K562 (cell line): ENCODE measurements around the gene EPHB1. TPM values are rescaled to one million over a fixed set of nuclear protein-coding genes. Genes with fewer than 3 reads are reported as not detected.

Source experiments
- ATAC-seq: fragments of 200-7000 bp; cut with Tn5 transposase; 3 replicates; pipeline ENCODE4 v1.9.1; 2020; ENCODE audit warnings: moderate library complexity
- BruUV-seq: library from RNA; stranded (reverse); fragments of 400-500 nt; replicated peaks from 2 replicates; lab custom pipeline; 2021; lab: Mats Ljungman, UMichigan
- CTCF ChIA-PET: fragments of 300-600 bp; formaldehyde crosslinking; extraction: SDS; loops from one replicate; lab custom pipeline; 2021; ENCODE audit warnings: low intra/inter-chr PET ratio; lab: Yijun Ruan, JAX
- POLR2A ChIA-PET: fragments of 300-600, 350-650 bp; sonication (Branson Sonifier 250); formaldehyde crosslinking; extraction: SDS; loops from one replicate; lab custom pipeline; 2021; ENCODE audit warnings: antibody characterized with exemption, inconsistent platforms; lab: Yijun Ruan, JAX
- DNase-seq, 4 experiments: peaks; one replicate each; pipeline versions ENCODE4 v3.0.0 to v3.0.0-alpha.2; 2011 to 2018; ENCODE audit warnings: low spot score in 3 of 4, mixed read lengths in 3 of 4; ENCODE audit errors: extremely low read depth in 1 of 4
- FAIRE-seq: peaks from 2 replicates; lab custom pipeline; 2011; peaks lifted over from hg19 to GRCh38; lab: Jason Lieb, UNC
- H2AFZ ChIP-seq: 2 replicates; pipeline ENCODE4 v1.6.0; 2011; ENCODE audit warnings: low read depth, low read length, control low read depth, inconsistent platforms
- H3K27ac ChIP-seq: fragments of 200-600 bp; 3 replicates; pipeline ENCODE4 v1.8.0; 2011; ENCODE audit warnings: low read depth, mild to moderate bottlenecking, control low read depth, inconsistent platforms, low read length, moderate library complexity, mixed read lengths; ENCODE audit errors: extremely low read depth
- H3K27me3 ChIP-seq, 2 experiments: fragments of 300-600 bp in 1 of 2; 2 replicates in 1 of 2; 3 replicates in 1 of 2; pipeline versions ENCODE4 v1.6.0 to v1.8.0; 2011; ENCODE audit warnings: inconsistent platforms in 2 of 2, low read length in 2 of 2, mild to moderate bottlenecking in 1 of 2, mixed read lengths in 1 of 2, moderate library complexity in 1 of 2; ENCODE audit not compliant: control insufficient read depth in 2 of 2, insufficient read depth in 2 of 2
- H3K36me3 ChIP-seq: fragments of 300-600 bp; 3 replicates; pipeline ENCODE4 v1.8.0; 2011; ENCODE audit warnings: mild to moderate bottlenecking, low read length, inconsistent platforms; ENCODE audit not compliant: control insufficient read depth, insufficient read depth
- H3K4me1 ChIP-seq, 2 experiments: fragments of 200-600 bp in 1 of 2; replicated peaks in 1 of 2; 2 replicates in 1 of 2; 3 replicates in 1 of 2; pipeline versions ENCODE4 v1.5.1 to v1.8.0; 2011; ENCODE audit warnings: inconsistent platforms in 2 of 2, low read length in 2 of 2, mild to moderate bottlenecking in 1 of 2, mixed read lengths in 1 of 2, moderate library complexity in 1 of 2; ENCODE audit not compliant: control insufficient read depth in 2 of 2, insufficient read depth in 2 of 2
- H3K4me2 ChIP-seq: 2 replicates; pipeline ENCODE4 v1.6.1; 2011; ENCODE audit warnings: low read length, control low read depth, inconsistent platforms, mixed read lengths; ENCODE audit not compliant: insufficient read depth
- H3K4me3 ChIP-seq: fragments of 200-600 bp; sonication (generic), shearing (Covaris generic); 2 replicates; pipeline ENCODE4 v1.5.1; 2016; ENCODE audit warnings: control low read depth, inconsistent platforms
- H3K79me2 ChIP-seq: fragments of 200-600 bp; 3 replicates; pipeline ENCODE4 v1.8.0; 2011; ENCODE audit warnings: low read length, inconsistent platforms; ENCODE audit not compliant: control insufficient read depth, insufficient read depth
- H3K9ac ChIP-seq, 2 experiments: 2 replicates each; pipeline versions ENCODE4 v1.6.0 to v1.6.1; 2011; ENCODE audit warnings: low read depth in 2 of 2, low read length in 2 of 2, control low read depth in 1 of 2, inconsistent platforms in 1 of 2, mild to moderate bottlenecking in 1 of 2, mixed read lengths in 1 of 2; ENCODE audit not compliant: insufficient read depth in 1 of 2
- H3K9me1 ChIP-seq: one replicate; pipeline ENCODE4 v1.6.0; 2011; ENCODE audit warnings: inconsistent platforms, mild to moderate bottlenecking, low read length, moderate library complexity; ENCODE audit not compliant: control insufficient read depth, insufficient read depth
- H3K9me3 ChIP-seq: replicated peaks from 2 replicates; pipeline ENCODE4 v1.5.1; 2011; ENCODE audit warnings: low read depth, low read length, inconsistent platforms; ENCODE audit not compliant: control insufficient read depth, insufficient read depth
- H4K20me1 ChIP-seq: replicated peaks from 2 replicates; pipeline ENCODE4 v1.6.1; 2011; ENCODE audit warnings: low read length, inconsistent platforms, mixed read lengths; ENCODE audit not compliant: control insufficient read depth, insufficient read depth
- BACH1 ChIP-seq: fragments of 200-800 bp; sonication (Bioruptor generic); IDR thresholded peaks from 2 replicates; pipeline ENCODE4 v1.6.1; 2016; ENCODE audit warnings: missing genetic modification characterization, missing compliant biosample characterization
- BCL6 ChIP-seq: fragments of 250-450 bp; sonication (Bioruptor Pico); IDR thresholded peaks from 2 replicates; pipeline ENCODE4 v1.4.0; 2020
- ETV6 ChIP-seq, 3 experiments: fragments of 150-350 bp in 1 of 3; sonication (generic) in 1 of 3; formaldehyde crosslinking in 1 of 3; IDR thresholded peaks; 2 replicates each; pipeline versions ENCODE4 v1.6.1 to v1.8.0; 2014 to 2022; ENCODE audit warnings: borderline replicate concordance in 2 of 3, low read depth in 2 of 3, antibody characterized with exemption in 1 of 3, low read length in 1 of 3, mild to moderate bottlenecking in 1 of 3, missing genetic modification reagents in 1 of 3
- ILF3 ChIP-seq: fragments of 450-650 bp; IDR thresholded peaks from 2 replicates; pipeline ENCODE4 v1.6.1; 2018; ENCODE audit warnings: antibody characterized with exemption, mild to moderate bottlenecking, moderate library complexity, borderline replicate concordance
- TAF1 ChIP-seq: IDR thresholded peaks from 2 replicates; pipeline ENCODE4 v1.6.1; 2011; ENCODE audit warnings: mild to moderate bottlenecking, low read length, moderate library complexity; ENCODE audit not compliant: insufficient read depth, control insufficient read depth, severe bottlenecking; ENCODE audit errors: extremely low read depth
- ZEB2 ChIP-seq: fragments of 450-650 bp; IDR thresholded peaks from 2 replicates; pipeline ENCODE4 v1.6.1; 2016
- ZNF212 ChIP-seq: fragments of 450-650 bp; formaldehyde crosslinking; IDR thresholded peaks from 2 replicates; pipeline ENCODE4 v1.4.0; 2020; ENCODE audit warnings: mild to moderate bottlenecking
- ZNF253 ChIP-seq: fragments of 250-450 bp; sonication (Bioruptor Pico); conservative IDR thresholded peaks from 2 replicates; pipeline ENCODE4 v1.6.1; 2021; ENCODE audit warnings: mild to moderate bottlenecking
- ZNF77 ChIP-seq: fragments of 250-450 bp; sonication (Bioruptor Pico); IDR thresholded peaks from 2 replicates; pipeline ENCODE4 v1.5.0; 2020
- WGBS: fragments of 100-300 bp; shearing (Covaris generic); methylation state at CpG from one replicate; pipeline ENCODE4 v1.1.6; 2016; ENCODE audit warnings: low coverage, mixed read lengths; ENCODE audit not compliant: insufficient coverage; ENCODE audit errors: missing lambda C conversion rate; 5-methylcytosine and 5-hydroxymethylcytosine counted together
- in situ Hi-C: fragments of 300-500 bp; cut with MboI; formaldehyde crosslinking; loops from 4 replicates; pipeline ENCODE4 v1.15.0; 2018; ENCODE audit warnings: inconsistent platforms, mixed read lengths
- intact Hi-C: fragments of 100-400 bp; cut with micrococcal nuclease; formaldehyde crosslinking; loops from 2 replicates; pipeline ENCODE4 v1.14.2; 2022
- polyA plus RNA-seq, 8 experiments: library from polyadenylated mRNA; depleted of rRNA in 4 of 8; stranded (reverse) in 5 of 8; unstranded in 3 of 8; fragments of >200 nt; fragmentation: Nextera tagmentation in 2 of 8; fragmentation: Illumina TruSeq in 1 of 8; extraction: Ambion mirVana in 2 of 8; extraction: Trizol in 1 of 8; gene quantifications; 2 replicates each; pipeline versions ENCODE4 v1.2.1 to v1.2.3, GENCODE V29; 2011 to 2014; ENCODE audit warnings: inconsistent platforms in 1 of 8, missing spikeins in 1 of 8
- total RNA-seq, 7 experiments: library from RNA; depleted of rRNA in 6 of 7; stranded (reverse); fragments of >200 nt in 6 of 7; fragmentation: Illumina TruSeq in 2 of 7; extraction: Trizol in 2 of 7; gene quantifications; 2 replicates each; pipeline versions ENCODE4 v1.2.1 to v1.2.3, GENCODE V29; 2011 to 2021; ENCODE audit warnings: low replicate concordance in 1 of 7
- TF ChIP-seq, protein P1 (sequence below): fragments of 150-350 bp; IDR thresholded peaks from 2 replicates; pipeline ENCODE4 v1.6.1; 2014; ENCODE audit warnings: low read depth, mild to moderate bottlenecking, low read length, borderline replicate concordance
- TF ChIP-seq, protein P2 (sequence below): fragments of 250-450 bp; sonication (Bioruptor Pico); IDR thresholded peaks from 2 replicates; pipeline ENCODE4 v1.5.0; 2020; ENCODE audit warnings: mild to moderate bottlenecking
- TF ChIP-seq, protein P3 (sequence below): sonication (generic); formaldehyde crosslinking; IDR thresholded peaks from 2 replicates; pipeline ENCODE4 v1.4.0; 2020; ENCODE audit warnings: mild to moderate bottlenecking, missing genetic modification reagents
- TF ChIP-seq, protein P4 (sequence below): sonication (generic); formaldehyde crosslinking; IDR thresholded peaks from 2 replicates; pipeline ENCODE4 v1.8.1; 2023; ENCODE audit warnings: mild to moderate bottlenecking, missing genetic modification reagents

EPHB1 gene
- total and polyA plus RNA-seq, 9 of the 15 experiments (the other 6 are each of a cell fraction or from before 2014, with no cell fraction given): 0.29 TPM; not detected in 8

DNA sequence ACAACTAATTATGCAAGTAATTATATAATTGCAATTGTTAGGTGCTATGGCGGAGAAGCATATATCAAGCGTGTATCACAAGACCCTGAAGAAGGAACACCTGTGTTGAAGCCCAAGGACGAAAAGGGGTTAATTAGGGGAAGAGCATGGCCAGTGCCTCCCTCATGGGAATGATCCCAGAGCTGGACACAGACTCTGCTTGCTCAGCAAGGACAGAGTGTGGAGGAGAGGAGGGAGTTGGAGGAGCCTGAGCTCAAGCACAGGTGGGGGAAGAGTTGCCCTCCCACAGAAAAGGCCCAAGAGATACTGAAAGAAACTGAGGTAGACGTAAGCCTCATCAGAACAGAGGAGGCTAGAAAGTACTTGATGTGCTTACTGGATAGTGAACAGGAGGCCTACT lies 423.7 kb downstream of the EPHB1 start (continued):
- TF ChIP-seq ETV6 (IDR thresholded peaks at IDR 0.05; ENCODE audit: borderline replicate concordance in 1 of 2, low read depth in 2 of 2, low read length in 1 of 2) (no peak), ETV6 (CRISPR knock-in tag; IDR thresholded peaks at IDR 0.05; ENCODE audit: borderline replicate concordance) (no peak), BCL6 (CRISPR knock-in tag) (no peak), ZNF77 (no peak)
- TF ChIP-seq, protein P1, sequence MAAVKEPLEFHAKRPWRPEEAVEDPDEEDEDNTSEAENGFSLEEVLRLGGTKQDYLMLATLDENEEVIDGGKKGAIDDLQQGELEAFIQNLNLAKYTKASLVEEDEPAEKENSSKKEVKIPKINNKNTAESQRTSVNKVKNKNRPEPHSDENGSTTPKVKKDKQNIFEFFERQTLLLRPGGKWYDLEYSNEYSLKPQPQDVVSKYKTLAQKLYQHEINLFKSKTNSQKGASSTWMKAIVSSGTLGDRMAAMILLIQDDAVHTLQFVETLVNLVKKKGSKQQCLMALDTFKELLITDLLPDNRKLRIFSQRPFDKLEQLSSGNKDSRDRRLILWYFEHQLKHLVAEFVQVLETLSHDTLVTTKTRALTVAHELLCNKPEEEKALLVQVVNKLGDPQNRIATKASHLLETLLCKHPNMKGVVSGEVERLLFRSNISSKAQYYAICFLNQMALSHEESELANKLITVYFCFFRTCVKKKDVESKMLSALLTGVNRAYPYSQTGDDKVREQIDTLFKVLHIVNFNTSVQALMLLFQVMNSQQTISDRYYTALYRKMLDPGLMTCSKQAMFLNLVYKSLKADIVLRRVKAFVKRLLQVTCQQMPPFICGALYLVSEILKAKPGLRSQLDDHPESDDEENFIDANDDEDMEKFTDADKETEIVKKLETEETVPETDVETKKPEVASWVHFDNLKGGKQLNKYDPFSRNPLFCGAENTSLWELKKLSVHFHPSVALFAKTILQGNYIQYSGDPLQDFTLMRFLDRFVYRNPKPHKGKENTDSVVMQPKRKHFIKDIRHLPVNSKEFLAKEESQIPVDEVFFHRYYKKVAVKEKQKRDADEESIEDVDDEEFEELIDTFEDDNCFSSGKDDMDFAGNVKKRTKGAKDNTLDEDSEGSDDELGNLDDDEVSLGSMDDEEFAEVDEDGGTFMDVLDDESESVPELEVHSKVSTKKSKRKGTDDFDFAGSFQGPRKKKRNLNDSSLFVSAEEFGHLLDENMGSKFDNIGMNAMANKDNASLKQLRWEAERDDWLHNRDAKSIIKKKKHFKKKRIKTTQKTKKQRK: no peak
- TF ChIP-seq, protein P2, sequence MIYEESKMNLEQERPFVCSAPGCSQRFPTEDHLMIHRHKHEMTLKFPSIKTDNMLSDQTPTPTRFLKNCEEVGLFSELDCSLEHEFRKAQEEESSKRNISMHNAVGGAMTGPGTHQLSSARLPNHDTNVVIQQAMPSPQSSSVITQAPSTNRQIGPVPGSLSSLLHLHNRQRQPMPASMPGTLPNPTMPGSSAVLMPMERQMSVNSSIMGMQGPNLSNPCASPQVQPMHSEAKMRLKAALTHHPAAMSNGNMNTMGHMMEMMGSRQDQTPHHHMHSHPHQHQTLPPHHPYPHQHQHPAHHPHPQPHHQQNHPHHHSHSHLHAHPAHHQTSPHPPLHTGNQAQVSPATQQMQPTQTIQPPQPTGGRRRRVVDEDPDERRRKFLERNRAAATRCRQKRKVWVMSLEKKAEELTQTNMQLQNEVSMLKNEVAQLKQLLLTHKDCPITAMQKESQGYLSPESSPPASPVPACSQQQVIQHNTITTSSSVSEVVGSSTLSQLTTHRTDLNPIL: no peak

DNA sequence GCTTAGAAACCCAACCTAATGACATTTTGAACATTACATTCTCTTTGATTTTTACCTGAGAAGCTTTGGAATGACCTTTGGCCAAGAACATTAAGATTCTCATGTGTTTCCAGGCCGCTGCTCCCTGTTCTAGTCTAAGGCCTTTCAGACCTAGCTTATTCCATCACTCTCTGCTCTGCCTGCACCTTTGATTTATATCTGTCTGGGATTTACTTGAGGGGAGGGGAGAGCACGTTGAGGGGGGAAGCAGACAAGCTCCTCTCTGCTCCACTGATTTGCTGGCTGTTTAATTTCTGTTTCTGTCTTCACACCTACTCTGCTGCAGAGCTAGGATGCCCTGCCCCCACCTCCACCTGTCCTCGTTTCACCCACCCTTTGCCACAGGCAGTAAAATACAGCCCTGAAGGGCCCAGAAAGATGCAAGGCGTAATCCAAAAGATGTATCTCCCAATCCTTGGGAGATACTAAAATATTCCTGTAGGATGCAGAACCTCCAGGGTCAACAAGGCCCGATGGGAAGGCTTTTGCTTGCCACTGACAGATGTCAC lies 429.8 kb downstream of the EPHB1 start:
- DNase-seq (no peak), ATAC-seq (no peak), FAIRE-seq (no peak)
- no peak overlapping the region for H3K9ac ChIP-seq
- no peak overlapping the region for H3K27ac ChIP-seq
- no peak overlapping the region for H3K4me2 ChIP-seq
- H2AFZ ChIP-seq: no peak overlapping the region
- H3K36me3 ChIP-seq: no peaks in the 10 kb centered on the region
- no peaks in the 10 kb centered on the region for H3K27me3 ChIP-seq
- no peaks in the 10 kb centered on the region for H3K9me1 ChIP-seq
- ChIA-PET CTCF (no interaction called here), POLR2A (no interaction called here)
- no peaks in the 10 kb centered on the region for H3K79me2 ChIP-seq
- intact Hi-C loops (no loop called here), in situ Hi-C loops (no loop called here)
- H3K4me1 ChIP-seq: no peaks in the 10 kb centered on the region
- no TSS peak for BruUV-seq
- no peaks in the 10 kb centered on the region for H3K9me3 ChIP-seq
- H3K4me3 ChIP-seq: no peak overlapping the region
- 0% methylated on average over 5 of the region's 5 CpGs for WGBS
- no peaks in the 10 kb centered on the region for H4K20me1 ChIP-seq
- TF ChIP-seq ILF3 (no peak), ZNF212 (no peak), ZNF253 (CRISPR knock-in tag) (no peak), TAF1 (no peak), BACH1 (tag) (no peak), ZEB2 (no peak)
- TF ChIP-seq, protein P3, sequence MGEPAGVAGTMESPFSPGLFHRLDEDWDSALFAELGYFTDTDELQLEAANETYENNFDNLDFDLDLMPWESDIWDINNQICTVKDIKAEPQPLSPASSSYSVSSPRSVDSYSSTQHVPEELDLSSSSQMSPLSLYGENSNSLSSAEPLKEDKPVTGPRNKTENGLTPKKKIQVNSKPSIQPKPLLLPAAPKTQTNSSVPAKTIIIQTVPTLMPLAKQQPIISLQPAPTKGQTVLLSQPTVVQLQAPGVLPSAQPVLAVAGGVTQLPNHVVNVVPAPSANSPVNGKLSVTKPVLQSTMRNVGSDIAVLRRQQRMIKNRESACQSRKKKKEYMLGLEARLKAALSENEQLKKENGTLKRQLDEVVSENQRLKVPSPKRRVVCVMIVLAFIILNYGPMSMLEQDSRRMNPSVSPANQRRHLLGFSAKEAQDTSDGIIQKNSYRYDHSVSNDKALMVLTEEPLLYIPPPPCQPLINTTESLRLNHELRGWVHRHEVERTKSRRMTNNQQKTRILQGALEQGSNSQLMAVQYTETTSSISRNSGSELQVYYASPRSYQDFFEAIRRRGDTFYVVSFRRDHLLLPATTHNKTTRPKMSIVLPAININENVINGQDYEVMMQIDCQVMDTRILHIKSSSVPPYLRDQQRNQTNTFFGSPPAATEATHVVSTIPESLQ: no peak
- TF ChIP-seq, protein P4, sequence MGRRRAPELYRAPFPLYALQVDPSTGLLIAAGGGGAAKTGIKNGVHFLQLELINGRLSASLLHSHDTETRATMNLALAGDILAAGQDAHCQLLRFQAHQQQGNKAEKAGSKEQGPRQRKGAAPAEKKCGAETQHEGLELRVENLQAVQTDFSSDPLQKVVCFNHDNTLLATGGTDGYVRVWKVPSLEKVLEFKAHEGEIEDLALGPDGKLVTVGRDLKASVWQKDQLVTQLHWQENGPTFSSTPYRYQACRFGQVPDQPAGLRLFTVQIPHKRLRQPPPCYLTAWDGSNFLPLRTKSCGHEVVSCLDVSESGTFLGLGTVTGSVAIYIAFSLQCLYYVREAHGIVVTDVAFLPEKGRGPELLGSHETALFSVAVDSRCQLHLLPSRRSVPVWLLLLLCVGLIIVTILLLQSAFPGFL (CRISPR knock-in tag): no peak
